ENCODE data around the gene MMP24. TPM values are rescaled to one million over a fixed set of nuclear protein-coding genes. Genes with fewer than 3 reads are reported as not detected.

The MMP24 gene
- total RNA-seq, 1 experiment from 2014 or later = 13.0 TPM

DNA sequence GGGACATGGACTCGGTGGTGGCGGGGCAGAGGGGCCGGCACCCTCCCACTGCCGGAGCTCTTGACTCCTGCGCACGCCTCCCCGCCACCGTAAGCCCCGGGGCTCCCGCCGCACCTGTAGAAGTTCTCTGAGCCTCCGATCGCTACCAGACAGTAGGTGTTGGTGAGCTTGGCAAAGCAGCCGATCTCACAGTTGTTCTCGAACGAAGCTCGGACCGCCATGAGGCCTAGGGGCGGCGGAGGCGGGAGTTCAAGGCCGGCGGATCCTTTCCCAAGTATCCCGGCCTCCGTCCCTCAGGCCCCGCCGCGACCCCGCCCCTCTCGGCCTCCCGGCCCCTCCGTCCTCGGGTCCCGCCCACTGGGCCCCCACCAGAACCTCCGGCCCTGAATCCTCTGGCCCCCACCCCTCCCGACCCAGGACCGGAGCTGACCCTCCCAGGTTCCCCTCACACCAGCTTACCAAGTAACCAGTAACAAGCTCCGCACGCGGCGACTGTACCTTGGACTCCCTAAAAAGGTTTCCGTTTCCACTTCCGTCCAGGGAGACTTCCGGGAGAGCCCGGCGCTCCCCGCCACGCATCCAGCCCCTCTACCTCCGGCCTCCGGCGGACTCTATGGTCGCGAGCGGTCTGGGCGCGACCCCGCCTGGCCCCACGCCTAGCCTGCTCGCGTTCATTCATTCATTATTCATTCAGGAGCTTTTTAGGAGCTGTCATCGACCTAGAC, 57.9 kb downstream of the MMP24 start, which contains the start of gene EIF6:
TSS of gene EIF6 (minus strand) at position 506 of the 725 bp plus-strand sequence. CDS start at position 221, 285 bp downstream.
- Mint-ChIP-seq H3K27me3 (ENCODE audit: insufficient read depth, unreplicated experiment) (no peaks in the 10 kb centered on the region), H3K4me3 (ENCODE audit: unreplicated experiment) (peak within 1 kb of the TSS; percentile 84), H3K36me3 (ENCODE audit: insufficient read depth, unreplicated experiment) (peaks cover 49% of the 10 kb centered on the region), H3K9me3 (ENCODE audit: unreplicated experiment) (no peaks in the 10 kb centered on the region), H3K27ac (ENCODE audit: unreplicated experiment) (peak within 1 kb of the TSS; percentile 87), H3K4me1 (ENCODE audit: low read depth, unreplicated experiment) (peaks cover 18% of the 10 kb centered on the region)
- CTCF ChIA-PET = interaction anchor here (0.5 to 2.5 kb wide), 15 partner anchors 11 to 398 kb away, joined by 3 to 25 read pairs (median 5); partner anchors contain the start of gene EDEM2
- no TSS peak for BruUV-seq (replicated peaks)
- Histone ChIP-seq H3K9me3 (no peaks in the 10 kb centered on the region), H3K4me3 (ENCODE audit: low read depth, low read length) (peak within 1 kb of the TSS; percentile 95), H3K36me3 (ENCODE audit: control insufficient read depth, insufficient read depth, low read length) (peaks cover 16% of the 10 kb centered on the region), H3K27me3 (replicated peaks; ENCODE audit: control insufficient read depth, insufficient read depth, low read length) (no peaks in the 10 kb centered on the region), H3K4me1 (peaks cover 28% of the 10 kb centered on the region)
- intact Hi-C loops (cut with micrococcal nuclease; ENCODE audit: unreplicated experiment) = loop anchor here (1.0 kb wide), 2 partner anchors 20 to 43 kb away; no protein-coding TSS in a partner anchor
- DNase-seq = peak; percentile 97 to 98
- TF ChIP-seq, protein P1, sequence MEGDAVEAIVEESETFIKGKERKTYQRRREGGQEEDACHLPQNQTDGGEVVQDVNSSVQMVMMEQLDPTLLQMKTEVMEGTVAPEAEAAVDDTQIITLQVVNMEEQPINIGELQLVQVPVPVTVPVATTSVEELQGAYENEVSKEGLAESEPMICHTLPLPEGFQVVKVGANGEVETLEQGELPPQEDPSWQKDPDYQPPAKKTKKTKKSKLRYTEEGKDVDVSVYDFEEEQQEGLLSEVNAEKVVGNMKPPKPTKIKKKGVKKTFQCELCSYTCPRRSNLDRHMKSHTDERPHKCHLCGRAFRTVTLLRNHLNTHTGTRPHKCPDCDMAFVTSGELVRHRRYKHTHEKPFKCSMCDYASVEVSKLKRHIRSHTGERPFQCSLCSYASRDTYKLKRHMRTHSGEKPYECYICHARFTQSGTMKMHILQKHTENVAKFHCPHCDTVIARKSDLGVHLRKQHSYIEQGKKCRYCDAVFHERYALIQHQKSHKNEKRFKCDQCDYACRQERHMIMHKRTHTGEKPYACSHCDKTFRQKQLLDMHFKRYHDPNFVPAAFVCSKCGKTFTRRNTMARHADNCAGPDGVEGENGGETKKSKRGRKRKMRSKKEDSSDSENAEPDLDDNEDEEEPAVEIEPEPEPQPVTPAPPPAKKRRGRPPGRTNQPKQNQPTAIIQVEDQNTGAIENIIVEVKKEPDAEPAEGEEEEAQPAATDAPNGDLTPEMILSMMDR (IDR thresholded peaks at IDR 0.05; ENCODE audit: insufficient read depth in 1 of 2, low read depth in 1 of 2, low read length in 1 of 2, severe bottlenecking in 1 of 2, unreplicated experiment in 1 of 2) = no peak
- POLR2A ChIA-PET = interaction anchor here (0.6 to 2.2 kb wide), 23 partner anchors 9 to 1289 kb away, joined by 3 to 46 read pairs (median 5); partner anchors contain the start of genes CEP250, EDEM2, ERGIC3 and SPAG4

DNA sequence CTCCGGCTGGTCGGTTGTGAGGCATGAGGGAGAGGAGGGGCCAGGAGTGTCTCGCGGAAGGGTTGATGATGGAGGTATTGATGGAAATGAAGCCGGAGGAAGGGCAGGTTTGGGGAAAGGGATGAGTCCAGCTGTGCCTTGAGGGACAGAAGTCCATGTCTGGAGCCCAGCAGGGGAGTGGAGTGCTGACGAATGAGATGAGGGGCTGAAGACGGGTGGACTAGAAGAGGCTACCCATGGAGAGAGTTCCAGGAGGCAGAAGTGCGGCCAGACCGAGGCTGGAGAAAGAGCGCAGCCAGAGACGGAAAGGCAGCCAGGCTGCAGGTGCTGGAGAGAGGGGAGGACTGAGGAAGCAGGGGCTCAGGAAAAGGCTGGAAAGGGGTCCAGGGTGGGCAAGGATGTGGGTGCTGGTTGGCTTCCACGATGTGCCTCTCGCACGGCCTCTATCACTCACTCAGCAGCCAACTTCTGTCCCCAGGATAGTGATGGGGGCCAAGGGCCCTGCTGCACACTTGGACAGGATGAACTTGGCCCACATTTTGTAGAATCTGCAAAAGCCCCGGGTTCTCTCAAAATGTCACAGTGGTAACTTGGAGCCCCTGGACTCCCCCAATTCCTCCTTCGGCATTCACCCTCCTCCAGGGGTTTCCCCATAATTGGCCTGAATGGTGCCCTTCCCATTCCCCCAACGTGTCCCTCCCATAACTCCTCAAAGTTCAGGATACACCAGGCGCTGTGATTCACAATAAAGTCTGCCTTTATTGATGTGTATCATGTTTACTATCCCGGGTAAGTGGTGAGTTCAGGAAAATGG, 58.7 kb downstream of the MMP24 start:
- POLR2A ChIA-PET = interaction anchor here (0.6 to 2.2 kb wide), 24 partner anchors 7 to 1289 kb away, joined by 3 to 46 read pairs (median 5); partner anchors contain the start of genes CEP250, EDEM2, ERGIC3 and MMP24OS
- Mint-ChIP-seq H3K27me3 (ENCODE audit: insufficient read depth, unreplicated experiment) (no peaks in the 10 kb centered on the region), H3K4me3 (ENCODE audit: unreplicated experiment) (peak overlapping the region; percentile 84), H3K27ac (ENCODE audit: unreplicated experiment) (peak overlapping the region; percentile 87), H3K9me3 (ENCODE audit: unreplicated experiment) (no peaks in the 10 kb centered on the region), H3K36me3 (ENCODE audit: insufficient read depth, unreplicated experiment) (peaks cover 42% of the 10 kb centered on the region), H3K4me1 (ENCODE audit: low read depth, unreplicated experiment) (peaks cover 18% of the 10 kb centered on the region)
- H3K9me3 ChIP-seq = no peaks in the 10 kb centered on the region
- H3K27me3 ChIP-seq (replicated peaks; ENCODE audit: control insufficient read depth, insufficient read depth, low read length) = no peaks in the 10 kb centered on the region
- DNase-seq = no peak
- peak overlapping the region; percentile 95 for H3K4me3 ChIP-seq (ENCODE audit: low read depth, low read length)
- intact Hi-C loops (cut with micrococcal nuclease; ENCODE audit: unreplicated experiment) = loop anchor here (1.0 to 5.0 kb wide), 3 partner anchors 19 to 408 kb away; partner anchors contain the start of gene ACSS2
- TF ChIP-seq, protein P1 (IDR thresholded peaks at IDR 0.05; ENCODE audit: insufficient read depth in 1 of 2, low read depth in 1 of 2, low read length in 1 of 2, severe bottlenecking in 1 of 2, unreplicated experiment in 1 of 2) = no peak
- H3K36me3 ChIP-seq (ENCODE audit: control insufficient read depth, insufficient read depth, low read length) = peaks cover 10% of the 10 kb centered on the region
- BruUV-seq (replicated peaks) = TSS peak; percentile 59
- CTCF ChIA-PET = interaction anchor here (0.5 to 4.3 kb wide), 12 partner anchors 16 to 398 kb away, joined by 3 to 37 read pairs (median 5); no protein-coding TSS in a partner anchor
- peaks cover 28% of the 10 kb centered on the region for H3K4me1 ChIP-seq

DNA sequence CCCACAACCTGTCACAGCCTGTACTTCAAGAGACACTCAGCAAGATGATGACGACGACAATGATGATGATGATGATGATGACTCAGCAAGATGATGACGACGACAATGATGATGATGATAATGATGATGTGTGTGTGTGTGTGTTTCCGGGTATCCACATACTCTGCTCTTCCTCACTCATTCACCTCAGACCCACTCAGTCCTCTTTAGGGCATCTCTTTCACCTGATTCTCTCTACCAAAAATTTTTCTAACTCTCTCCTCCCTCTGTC, 59.3 kb downstream of the MMP24 start:
- CTCF ChIA-PET = interaction anchor here (0.6 to 4.3 kb wide), 5 partner anchors 17 to 189 kb away, joined by 3 to 37 read pairs (median 3); no protein-coding TSS in a partner anchor
- Mint-ChIP-seq H3K9me3 (ENCODE audit: unreplicated experiment) (no peaks in the 10 kb centered on the region), H3K4me3 (ENCODE audit: unreplicated experiment) (peak overlapping the region; percentile 84), H3K27me3 (ENCODE audit: insufficient read depth, unreplicated experiment) (no peaks in the 10 kb centered on the region), H3K36me3 (ENCODE audit: insufficient read depth, unreplicated experiment) (peaks cover 36% of the 10 kb centered on the region), H3K27ac (ENCODE audit: unreplicated experiment) (peak overlapping the region; percentile 87), H3K4me1 (ENCODE audit: low read depth, unreplicated experiment) (peaks cover 18% of the 10 kb centered on the region)
- no TSS peak for BruUV-seq (replicated peaks)
- Histone ChIP-seq H3K4me1 (peaks cover 28% of the 10 kb centered on the region), H3K36me3 (ENCODE audit: control insufficient read depth, insufficient read depth, low read length) (peaks cover 5% of the 10 kb centered on the region; the same call in 1 of the 2 replicates), H3K9me3 (no peaks in the 10 kb centered on the region), H3K27me3 (replicated peaks; ENCODE audit: control insufficient read depth, insufficient read depth, low read length) (no peaks in the 10 kb centered on the region), H3K4me3 (ENCODE audit: low read depth, low read length) (no peak overlapping the region; the same call in 1 of the 2 replicates)
- no peak for DNase-seq
- TF ChIP-seq, protein P1 (IDR thresholded peaks at IDR 0.05; ENCODE audit: insufficient read depth in 1 of 2, low read depth in 1 of 2, low read length in 1 of 2, severe bottlenecking in 1 of 2, unreplicated experiment in 1 of 2) = no peak
- POLR2A ChIA-PET = interaction anchor here (0.6 to 1.1 kb wide), 5 partner anchors 8 to 417 kb away, joined by 3 to 11 read pairs (median 4); partner anchors contain the start of gene MMP24OS
- intact Hi-C loops (cut with micrococcal nuclease; ENCODE audit: unreplicated experiment) = loop anchor here (1.0 to 5.0 kb wide), 2 partner anchors 9 to 408 kb away; partner anchors contain the start of gene ACSS2

Data from Caco-2 (cell line).